Measurements from ENCODE around the gene HYI.

The HYI gene

GRCh38 chr1:43454270-43455011, 710 bp upstream of the HYI start:
- H3K27ac Mint-ChIP-seq, result peak overlapping the region; percentile 77

GRCh38 chr1:43452789-43453441, 816 bp downstream of the HYI start:
- intact Hi-C loops (cut with micrococcal nuclease), result no loop called here
- Mint-ChIP-seq H3K36me3 (ENCODE audit: low read depth) (peaks cover 51% of the 10 kb centered on the region), H3K27me3 (peaks cover 14% of the 10 kb centered on the region), H3K9me3 (no peaks in the 10 kb centered on the region), H3K4me1 (ENCODE audit: low read depth) (peaks cover 18% of the 10 kb centered on the region), H3K27ac (no peak overlapping the region), H3K4me3 (peak overlapping the region; percentile 54)

More at GRCh38 chr1:43454270-43455011, 710 bp upstream of the HYI start:
- Mint-ChIP-seq H3K27me3 (peaks cover 22% of the 10 kb centered on the region), H3K4me3 (peak overlapping the region; percentile 76), H3K4me1 (ENCODE audit: low read depth) (peaks cover 23% of the 10 kb centered on the region), H3K9me3 (no peaks in the 10 kb centered on the region), H3K36me3 (ENCODE audit: low read depth) (peaks cover 35% of the 10 kb centered on the region)
- intact Hi-C loops (cut with micrococcal nuclease), result no loop called here

GRCh38 chr1:43451701-43452532, 1.8 kb downstream of the HYI start:
- no peak overlapping the region for H3K4me3 Mint-ChIP-seq
- peak overlapping the region; percentile 0 for H3K27ac Mint-ChIP-seq
- H3K27me3 Mint-ChIP-seq, result peaks cover 8% of the 10 kb centered on the region
- H3K36me3 Mint-ChIP-seq (ENCODE audit: low read depth), result peaks cover 61% of the 10 kb centered on the region
- no peaks in the 10 kb centered on the region for H3K9me3 Mint-ChIP-seq
- intact Hi-C loops (cut with micrococcal nuclease), result no loop called here
- peaks cover 17% of the 10 kb centered on the region for H3K4me1 Mint-ChIP-seq (ENCODE audit: low read depth)

- H3K36me3 Mint-ChIP-seq (ENCODE audit: low read depth), result peaks cover 68% of the 10 kb centered on the region
- no peak overlapping the region for H3K4me3 Mint-ChIP-seq
- H3K9me3 Mint-ChIP-seq, result no peaks in the 10 kb centered on the region
- intact Hi-C loops (cut with micrococcal nuclease), result no loop called here
- peaks cover 4% of the 10 kb centered on the region for H3K27me3 Mint-ChIP-seq
- peaks cover 17% of the 10 kb centered on the region for H3K4me1 Mint-ChIP-seq (ENCODE audit: low read depth)
- no peak overlapping the region for H3K27ac Mint-ChIP-seq
Measured at GRCh38 chr1:43451157-43451591, 2.6 kb downstream of the HYI start.

GRCh38 chr1:43450251-43450941, 3.3 kb downstream of the HYI start:
- H3K4me3 Mint-ChIP-seq, result no peak overlapping the region
- peaks cover 17% of the 10 kb centered on the region for H3K4me1 Mint-ChIP-seq (ENCODE audit: low read depth)
- no peaks in the 10 kb centered on the region for H3K9me3 Mint-ChIP-seq
- no peak overlapping the region for H3K27ac Mint-ChIP-seq
- H3K36me3 Mint-ChIP-seq (ENCODE audit: low read depth), result peaks cover 76% of the 10 kb centered on the region
- intact Hi-C loops (cut with micrococcal nuclease), result no loop called here
- no peaks in the 10 kb centered on the region for H3K27me3 Mint-ChIP-seq

- H3K4me3 Mint-ChIP-seq, result no peak overlapping the region
- H3K9me3 Mint-ChIP-seq, result no peaks in the 10 kb centered on the region
- no peaks in the 10 kb centered on the region for H3K27me3 Mint-ChIP-seq
- peaks cover 83% of the 10 kb centered on the region for H3K36me3 Mint-ChIP-seq (ENCODE audit: low read depth)
- intact Hi-C loops (cut with micrococcal nuclease), result no loop called here
- peaks cover 16% of the 10 kb centered on the region for H3K4me1 Mint-ChIP-seq (ENCODE audit: low read depth)
- no peak overlapping the region for H3K27ac Mint-ChIP-seq
Measured at GRCh38 chr1:43449708-43450069, 4.0 kb downstream of the HYI start.

- intact Hi-C loops (cut with micrococcal nuclease), result no loop called here
- Mint-ChIP-seq H3K9me3 (no peaks in the 10 kb centered on the region), H3K4me1 (ENCODE audit: low read depth) (peaks cover 10% of the 10 kb centered on the region), H3K4me3 (no peak overlapping the region), H3K27me3 (no peaks in the 10 kb centered on the region), H3K36me3 (ENCODE audit: low read depth) (peaks cover 88% of the 10 kb centered on the region), H3K27ac (no peak overlapping the region)
Measured at GRCh38 chr1:43448955-43449707, 4.6 kb downstream of the HYI start.

GRCh38 chr1:43447891-43448708, 5.6 kb downstream of the HYI start:
- Mint-ChIP-seq H3K9me3 (no peaks in the 10 kb centered on the region), H3K27me3 (no peaks in the 10 kb centered on the region), H3K4me1 (ENCODE audit: low read depth) (peaks cover 9% of the 10 kb centered on the region), H3K4me3 (no peak overlapping the region), H3K36me3 (ENCODE audit: low read depth) (peaks cover 99% of the 10 kb centered on the region), H3K27ac (no peak overlapping the region)
- intact Hi-C loops (cut with micrococcal nuclease), result no loop called here

GRCh38 chr1:43446881-43447835, 6.6 kb downstream of the HYI start:
- Mint-ChIP-seq H3K36me3 (ENCODE audit: low read depth) (peaks cover 100% of the 10 kb centered on the region), H3K9me3 (no peaks in the 10 kb centered on the region), H3K4me1 (ENCODE audit: low read depth) (no peaks in the 10 kb centered on the region), H3K27me3 (no peaks in the 10 kb centered on the region), H3K27ac (no peak overlapping the region), H3K4me3 (no peak overlapping the region)
- intact Hi-C loops (cut with micrococcal nuclease), result no loop called here

- Mint-ChIP-seq H3K27ac (no peak overlapping the region), H3K9me3 (no peaks in the 10 kb centered on the region), H3K4me3 (no peak overlapping the region), H3K4me1 (ENCODE audit: low read depth) (no peaks in the 10 kb centered on the region), H3K27me3 (no peaks in the 10 kb centered on the region), H3K36me3 (ENCODE audit: low read depth) (peaks cover 100% of the 10 kb centered on the region)
- intact Hi-C loops (cut with micrococcal nuclease), result no loop called here
Measured at GRCh38 chr1:43446388-43446740, 7.4 kb downstream of the HYI start.

- Mint-ChIP-seq H3K36me3 (ENCODE audit: low read depth) (peaks cover 100% of the 10 kb centered on the region), H3K27me3 (no peaks in the 10 kb centered on the region), H3K27ac (no peak overlapping the region), H3K9me3 (no peaks in the 10 kb centered on the region), H3K4me3 (no peak overlapping the region), H3K4me1 (ENCODE audit: low read depth) (no peaks in the 10 kb centered on the region)
- intact Hi-C loops (cut with micrococcal nuclease), result no loop called here
Measured at GRCh38 chr1:43445606-43446387, 7.9 kb downstream of the HYI start.
